ENCODE measurements around the gene TM6SF1. TPM values are rescaled to one million over a fixed set of nuclear protein-coding genes. Genes with fewer than 3 reads are reported as not detected.

The TM6SF1 gene
- total RNA-seq, 1 donor from 2014 or later, result not detected

DNA sequence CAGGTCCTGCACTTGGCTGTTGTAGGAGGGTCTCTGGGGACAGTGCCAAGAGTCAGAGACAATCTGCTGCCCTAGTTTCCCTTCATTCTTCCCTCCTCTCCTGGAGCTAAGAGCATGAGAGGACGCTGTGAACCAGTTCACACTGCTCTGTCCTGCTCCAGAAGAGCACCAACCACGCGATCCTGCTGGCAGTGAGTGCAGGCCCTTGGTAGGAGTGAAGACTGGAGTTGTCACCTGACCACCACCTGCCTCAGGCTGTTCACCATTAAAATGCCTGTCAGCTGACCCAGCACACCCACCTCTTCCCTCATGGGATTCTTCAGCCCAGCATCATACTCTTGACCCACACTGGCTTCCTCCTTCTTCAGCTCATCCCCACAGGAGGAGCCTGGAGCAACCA lies 2.9 kb downstream of the TM6SF1 start:
- Histone ChIP-seq H4K20me1 (ENCODE audit: low read depth) (peaks cover 7% of the 10 kb centered on the region), H3K36me3 (no peaks in the 10 kb centered on the region), H3K27me3 (peaks cover 55% of the 10 kb centered on the region), H3K9me3 (ENCODE audit: low read depth) (no peaks in the 10 kb centered on the region), H3K9ac (no peak overlapping the region), H3K79me2 (ENCODE audit: low read depth) (no peaks in the 10 kb centered on the region), H3K4me1 (no peaks in the 10 kb centered on the region), H3K4me3 (no peak overlapping the region), H3K27ac (no peak overlapping the region), H2AFZ (replicated peaks) (no peak overlapping the region), H3K4me2 (no peak overlapping the region), H3F3A (ENCODE audit: low read depth) (no peaks in the 10 kb centered on the region)
- Mint-ChIP-seq H3K27ac (no peak overlapping the region), H3K36me3 (no peaks in the 10 kb centered on the region), H3K27me3 (ENCODE audit: insufficient read depth, low read depth) (peaks cover 29% of the 10 kb centered on the region), H3K4me3 (no peak overlapping the region), H3K4me1 (peaks cover 14% of the 10 kb centered on the region), H3K9me3 (peaks cover 10% of the 10 kb centered on the region)
- TF ChIP-seq, protein P1, sequence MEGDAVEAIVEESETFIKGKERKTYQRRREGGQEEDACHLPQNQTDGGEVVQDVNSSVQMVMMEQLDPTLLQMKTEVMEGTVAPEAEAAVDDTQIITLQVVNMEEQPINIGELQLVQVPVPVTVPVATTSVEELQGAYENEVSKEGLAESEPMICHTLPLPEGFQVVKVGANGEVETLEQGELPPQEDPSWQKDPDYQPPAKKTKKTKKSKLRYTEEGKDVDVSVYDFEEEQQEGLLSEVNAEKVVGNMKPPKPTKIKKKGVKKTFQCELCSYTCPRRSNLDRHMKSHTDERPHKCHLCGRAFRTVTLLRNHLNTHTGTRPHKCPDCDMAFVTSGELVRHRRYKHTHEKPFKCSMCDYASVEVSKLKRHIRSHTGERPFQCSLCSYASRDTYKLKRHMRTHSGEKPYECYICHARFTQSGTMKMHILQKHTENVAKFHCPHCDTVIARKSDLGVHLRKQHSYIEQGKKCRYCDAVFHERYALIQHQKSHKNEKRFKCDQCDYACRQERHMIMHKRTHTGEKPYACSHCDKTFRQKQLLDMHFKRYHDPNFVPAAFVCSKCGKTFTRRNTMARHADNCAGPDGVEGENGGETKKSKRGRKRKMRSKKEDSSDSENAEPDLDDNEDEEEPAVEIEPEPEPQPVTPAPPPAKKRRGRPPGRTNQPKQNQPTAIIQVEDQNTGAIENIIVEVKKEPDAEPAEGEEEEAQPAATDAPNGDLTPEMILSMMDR (IDR thresholded peaks at IDR 0.05), result no peak
- TF ChIP-seq EZH2 (IDR thresholded peaks at IDR 0.05), result no peak
- TF ChIP-seq EZH2phosphoT487 (IDR thresholded peaks at IDR 0.05), result no peak
- no peak for DNase-seq (ENCODE audit: low spot score)

DNA sequence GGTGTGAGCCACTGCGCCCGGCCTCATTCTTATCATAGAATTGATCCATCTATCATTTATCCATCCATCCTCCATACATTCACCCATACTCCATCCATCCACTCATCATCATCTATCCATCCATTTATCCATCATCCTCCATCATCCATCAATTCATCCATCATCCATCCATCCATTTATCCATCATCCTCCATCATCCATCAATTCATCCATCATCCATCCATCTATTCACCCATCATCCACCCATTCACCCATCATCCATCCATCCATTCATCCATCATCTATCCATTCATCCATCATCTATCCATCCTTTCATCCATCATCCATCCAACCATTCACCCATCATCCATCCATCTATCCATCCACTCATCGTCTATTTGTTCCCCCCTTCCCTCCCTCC lies 3.7 kb downstream of the TM6SF1 start:
- Mint-ChIP-seq H3K4me3 (no peak overlapping the region), H3K9me3 (peaks cover 7% of the 10 kb centered on the region), H3K4me1 (peaks cover 14% of the 10 kb centered on the region), H3K36me3 (peaks cover 1% of the 10 kb centered on the region), H3K27me3 (ENCODE audit: insufficient read depth, low read depth) (peaks cover 25% of the 10 kb centered on the region), H3K27ac (no peak overlapping the region)
- H3K4me1 ChIP-seq, result no peaks in the 10 kb centered on the region
- H2AFZ ChIP-seq (replicated peaks), result no peak overlapping the region
- no peak overlapping the region for H3K27ac ChIP-seq
- peaks cover 47% of the 10 kb centered on the region for H3K27me3 ChIP-seq
- no peaks in the 10 kb centered on the region for H3F3A ChIP-seq (ENCODE audit: low read depth)
- H3K4me3 ChIP-seq, result no peak overlapping the region
- H3K9me3 ChIP-seq (ENCODE audit: low read depth), result no peaks in the 10 kb centered on the region
- H3K4me2 ChIP-seq, result no peak overlapping the region
- no peak overlapping the region for H3K9ac ChIP-seq
- peaks cover 7% of the 10 kb centered on the region for H4K20me1 ChIP-seq (ENCODE audit: low read depth)
- no peak for DNase-seq (ENCODE audit: low spot score)
- H3K79me2 ChIP-seq (ENCODE audit: low read depth), result no peaks in the 10 kb centered on the region
- H3K36me3 ChIP-seq, result no peaks in the 10 kb centered on the region
- TF ChIP-seq, protein P1 (IDR thresholded peaks at IDR 0.05), result no peak
- TF ChIP-seq EZH2phosphoT487 (IDR thresholded peaks at IDR 0.05) (no peak), EZH2 (IDR thresholded peaks at IDR 0.05) (no peak)

DNA sequence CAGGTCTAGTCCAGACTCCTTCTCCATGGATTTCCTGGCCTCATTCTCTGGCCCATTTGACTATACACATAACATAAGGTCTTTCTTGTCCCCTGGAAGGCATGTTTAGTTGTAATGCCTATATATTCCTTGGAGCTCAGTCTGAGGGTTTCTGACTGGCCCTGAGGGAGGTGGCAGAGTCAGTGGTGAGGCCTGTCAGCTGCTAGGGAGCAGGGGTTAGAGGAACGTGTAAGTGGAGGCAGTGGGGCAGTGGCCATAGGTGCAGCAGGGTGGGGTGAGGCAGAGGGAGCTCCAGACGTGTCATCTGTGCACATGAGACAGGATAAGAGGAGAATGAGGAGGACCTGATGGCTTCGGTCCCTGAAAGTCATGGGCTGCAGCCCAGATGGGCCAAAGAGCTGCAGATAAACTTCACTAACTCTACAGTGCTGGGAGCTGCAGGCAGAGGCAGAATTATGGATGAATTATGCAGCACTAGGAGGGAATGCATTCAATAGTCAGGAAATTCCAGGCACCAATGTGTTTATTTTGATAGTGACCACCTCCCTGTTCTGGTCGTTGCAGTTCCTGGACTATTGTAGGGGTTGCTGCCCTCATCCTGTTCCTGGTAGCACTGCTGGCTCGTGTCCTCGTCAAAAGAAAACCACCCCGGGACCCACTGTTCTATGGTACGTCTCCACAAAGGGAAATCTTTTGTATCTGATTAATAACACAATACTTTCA lies 4.9 kb downstream of the TM6SF1 start:
- DNase-seq (ENCODE audit: low spot score), result no peak
- Histone ChIP-seq H3K79me2 (ENCODE audit: low read depth) (no peaks in the 10 kb centered on the region), H3K4me3 (no peak overlapping the region), H3K4me2 (no peak overlapping the region), H3K27ac (no peak overlapping the region), H3F3A (ENCODE audit: low read depth) (no peaks in the 10 kb centered on the region), H2AFZ (replicated peaks) (no peak overlapping the region), H3K27me3 (peaks cover 35% of the 10 kb centered on the region), H3K4me1 (no peaks in the 10 kb centered on the region), H3K9me3 (ENCODE audit: low read depth) (no peaks in the 10 kb centered on the region), H3K36me3 (no peaks in the 10 kb centered on the region), H4K20me1 (ENCODE audit: low read depth) (peaks cover 7% of the 10 kb centered on the region), H3K9ac (no peak overlapping the region)
- Mint-ChIP-seq H3K36me3 (peaks cover 1% of the 10 kb centered on the region), H3K4me3 (no peak overlapping the region), H3K27ac (no peak overlapping the region), H3K9me3 (peaks cover 3% of the 10 kb centered on the region), H3K27me3 (ENCODE audit: insufficient read depth, low read depth) (peaks cover 18% of the 10 kb centered on the region), H3K4me1 (peaks cover 10% of the 10 kb centered on the region)
- TF ChIP-seq EZH2phosphoT487 (IDR thresholded peaks at IDR 0.05) (no peak), EZH2 (IDR thresholded peaks at IDR 0.05) (no peak)
- TF ChIP-seq, protein P1 (IDR thresholded peaks at IDR 0.05), result no peak
